RKO (cell line): ENCODE results near the gene URB1.
"Not testable (repeated sequence)": the region's sequence is repeated elsewhere in the genome, so short reads cannot be mapped to it uniquely, and the experiment has no call there.

ENCODE experiments used
- DNase-seq: peaks from one replicate; pipeline ENCODE4 v3.0.0-alpha.2; 2016; ENCODE audit warnings: low spot score

URB1 gene

GRCh38 chr21:32317726-32318125 lies 75.1 kb downstream of the URB1 start:
- DNase-seq = no peak

GRCh38 chr21:32316361-32317215 lies 76.2 kb downstream of the URB1 start:
- DNase-seq = no peak

GRCh38 chr21:32315511-32316281 lies 77.1 kb downstream of the URB1 start:
- DNase-seq = no peak

- no peak for DNase-seq
These were observed 78.0 kb downstream of the URB1 start for GRCh38 chr21:32314806-32315205.

- DNase-seq = no peak
These were observed 79.8 kb downstream of the URB1 start for GRCh38 chr21:32312976-32313375.

GRCh38 chr21:32312326-32312725 lies 80.5 kb downstream of the URB1 start:
- no peak for DNase-seq

- DNase-seq = no peak
These were observed 81.2 kb downstream of the URB1 start for GRCh38 chr21:32311621-32312020.

DNA sequence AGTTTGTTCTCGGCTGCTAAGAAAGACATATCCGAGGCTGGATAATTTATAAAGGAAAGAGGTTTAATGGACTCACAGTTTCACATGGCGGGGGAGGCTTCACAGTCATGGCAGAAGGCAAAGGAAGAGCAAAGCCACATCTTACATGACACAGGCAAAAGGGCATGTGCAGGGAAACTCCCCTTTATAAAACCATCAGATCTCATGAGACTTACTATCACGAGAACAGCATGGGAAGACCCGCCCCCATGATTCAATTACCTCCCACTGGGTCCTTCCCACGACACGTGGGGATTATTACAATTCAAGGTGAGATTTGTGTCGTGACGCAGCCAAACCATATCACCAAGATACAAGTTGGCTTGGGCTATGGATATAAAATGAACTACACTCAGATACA lies 81.8 kb downstream of the URB1 start:
- not testable (repeated sequence) for DNase-seq

DNA sequence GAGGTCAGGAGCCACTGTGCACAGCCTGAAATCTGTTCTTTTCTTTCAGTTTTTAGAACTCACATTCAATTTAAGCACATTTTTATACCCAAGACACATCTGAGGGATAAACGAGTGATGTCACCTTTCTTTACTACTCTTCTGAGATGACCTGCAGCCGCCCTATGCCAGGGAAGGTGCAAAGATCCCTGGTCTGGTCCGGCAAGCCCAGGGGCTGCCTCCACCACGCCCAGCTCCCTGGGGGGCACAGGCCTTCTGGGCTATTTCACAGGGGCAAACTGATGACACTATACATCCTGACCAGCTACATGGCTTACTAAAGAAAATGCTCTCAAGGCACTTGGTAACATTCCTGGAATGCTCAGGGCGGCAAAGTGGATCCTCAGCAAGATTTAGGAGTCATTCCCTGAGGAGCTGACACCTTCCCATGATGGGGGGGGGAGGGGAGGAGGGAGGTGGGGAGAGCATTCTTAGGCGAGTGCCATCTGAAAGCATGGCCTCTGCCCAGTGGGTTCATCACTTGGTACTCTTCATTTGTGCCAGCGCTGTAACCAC lies 82.8 kb downstream of the URB1 start:
- DNase-seq = no peak

DNA sequence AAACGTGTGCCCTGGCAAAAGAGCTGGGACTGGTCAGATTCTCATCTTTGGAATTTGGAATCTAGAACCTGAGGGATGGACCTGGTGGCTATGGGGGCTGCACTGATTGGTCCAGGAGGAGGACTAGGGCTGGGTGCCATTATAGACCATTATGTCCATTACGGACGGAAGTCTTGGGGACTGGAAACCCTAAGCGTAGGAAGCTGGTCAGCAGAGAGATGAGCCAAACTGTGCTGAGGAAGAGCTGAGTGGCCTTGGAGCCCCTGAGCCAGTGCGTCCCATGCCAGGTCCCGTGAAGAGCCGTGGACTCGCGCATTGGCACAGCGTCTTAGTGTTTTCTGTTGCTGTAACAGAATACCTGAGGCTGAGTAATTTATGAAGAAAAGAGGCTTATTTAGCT lies 84.1 kb downstream of the URB1 start:
- no peak for DNase-seq

DNA sequence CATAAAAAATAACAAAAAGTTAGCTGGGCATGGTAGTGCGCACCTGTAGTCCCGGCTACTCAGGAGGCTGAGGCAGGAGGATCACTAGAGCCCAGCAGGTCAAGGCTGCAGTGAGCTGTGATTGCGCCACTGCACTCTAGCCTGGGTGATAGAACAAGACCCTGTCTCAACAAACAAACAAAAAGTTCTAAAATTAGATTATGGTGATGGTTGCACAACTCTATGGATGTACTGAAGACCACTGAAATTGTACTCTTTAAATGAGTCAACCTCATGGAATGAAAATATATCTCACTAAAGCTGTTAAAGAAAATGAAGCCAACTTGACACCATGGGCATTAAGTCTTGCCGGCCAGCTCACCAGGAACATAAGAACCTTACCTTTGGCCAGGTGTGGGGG lies 85.1 kb downstream of the URB1 start:
- no peak for DNase-seq

DNA sequence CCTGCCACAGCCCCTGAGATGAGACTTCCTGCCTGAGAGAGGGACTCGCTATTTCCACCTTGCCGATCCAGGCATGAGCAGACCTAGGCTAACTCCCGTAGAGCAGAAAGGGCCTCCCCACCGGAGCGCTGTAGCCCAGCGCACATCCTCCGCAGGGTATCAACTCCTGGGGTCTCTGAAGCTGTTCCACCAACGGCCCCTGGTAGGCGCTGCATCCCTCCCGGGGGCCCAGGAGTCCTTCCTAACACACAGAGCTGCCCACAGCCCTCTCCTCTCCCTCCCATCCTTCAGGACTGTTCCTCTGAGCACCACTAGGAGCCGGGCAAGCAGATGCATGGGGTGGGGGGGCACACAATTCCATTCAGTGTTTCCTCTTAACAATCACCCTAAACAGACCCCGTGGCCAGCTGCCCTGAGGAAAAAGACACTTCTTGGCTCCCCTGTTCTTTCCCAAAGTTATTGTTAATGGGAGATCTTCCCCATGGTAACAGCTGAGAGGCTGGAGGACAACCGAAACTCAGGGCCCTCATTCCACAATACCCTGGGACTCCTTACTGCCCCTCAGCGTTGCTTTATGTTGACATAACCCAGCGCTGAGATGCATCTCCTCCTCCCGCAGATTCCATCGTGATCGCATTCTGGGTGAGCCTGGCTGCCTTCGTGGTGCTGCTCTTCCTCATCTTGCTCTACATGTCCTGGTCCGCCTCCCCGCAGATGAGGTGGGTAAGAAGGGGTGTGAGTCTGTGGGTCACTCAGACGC lies 86.6 kb downstream of the URB1 start:
- no peak for DNase-seq

DNA sequence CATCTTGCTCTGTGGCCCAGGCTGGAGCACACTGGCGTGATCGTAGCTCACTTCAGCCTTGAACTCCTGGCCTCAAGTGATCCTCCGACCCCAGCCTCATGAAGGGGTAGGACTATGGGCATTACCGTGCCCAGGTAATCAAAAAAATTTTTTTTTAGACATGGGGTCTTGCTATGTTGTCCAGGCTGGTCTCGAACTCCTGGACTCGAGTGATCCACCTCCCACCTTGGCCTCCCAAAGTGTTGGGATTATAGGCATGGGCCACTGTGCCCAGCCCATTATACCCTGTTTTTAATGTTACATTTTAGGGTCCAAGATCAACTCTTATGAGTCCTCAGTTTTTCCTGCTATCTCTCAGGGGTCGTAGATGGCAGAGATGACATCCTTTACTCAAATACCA lies 87.8 kb downstream of the URB1 start:
- no peak for DNase-seq

DNA sequence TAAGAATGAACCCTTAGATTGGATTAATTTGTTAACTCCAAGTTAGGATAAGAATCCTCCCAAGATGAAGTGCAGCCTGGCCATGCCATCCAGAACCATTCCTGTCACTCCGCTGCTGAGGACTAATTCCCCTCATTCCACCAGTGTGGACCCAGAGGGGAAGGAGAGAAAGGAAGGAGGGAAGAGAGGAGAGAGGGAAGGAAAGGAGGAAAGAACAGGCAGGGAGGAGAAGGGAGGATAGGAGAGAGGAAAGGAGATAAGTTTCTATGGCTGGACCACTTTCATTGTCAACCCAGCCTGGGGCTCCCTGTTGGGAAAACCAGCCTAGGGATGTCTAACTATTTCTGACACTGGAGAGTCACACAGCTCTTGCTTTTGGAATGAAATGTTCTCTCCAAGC lies 89.4 kb downstream of the URB1 start:
- DNase-seq = no peak

GRCh38 chr21:32302560-32302959 lies 90.3 kb downstream of the URB1 start:
- no peak for DNase-seq

DNA sequence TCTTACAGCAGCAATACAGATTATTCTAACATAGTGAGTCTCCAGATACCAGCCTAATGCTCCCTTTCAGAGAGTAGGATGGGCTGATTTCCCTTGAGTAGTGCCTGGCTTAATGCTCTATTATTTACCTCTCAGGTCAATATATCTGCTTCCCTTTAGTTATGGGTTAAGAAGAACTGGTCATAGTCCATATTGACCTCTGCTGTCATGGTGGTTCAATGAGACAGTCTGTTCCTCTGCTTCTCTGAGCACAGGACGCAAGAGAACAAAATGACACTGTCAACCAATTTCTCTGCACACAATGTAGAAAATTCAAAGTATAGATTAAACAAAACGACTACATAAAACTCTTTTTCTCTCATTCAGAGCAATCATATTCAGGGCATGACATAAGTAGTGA lies 91.2 kb downstream of the URB1 start:
- no peak for DNase-seq

DNA sequence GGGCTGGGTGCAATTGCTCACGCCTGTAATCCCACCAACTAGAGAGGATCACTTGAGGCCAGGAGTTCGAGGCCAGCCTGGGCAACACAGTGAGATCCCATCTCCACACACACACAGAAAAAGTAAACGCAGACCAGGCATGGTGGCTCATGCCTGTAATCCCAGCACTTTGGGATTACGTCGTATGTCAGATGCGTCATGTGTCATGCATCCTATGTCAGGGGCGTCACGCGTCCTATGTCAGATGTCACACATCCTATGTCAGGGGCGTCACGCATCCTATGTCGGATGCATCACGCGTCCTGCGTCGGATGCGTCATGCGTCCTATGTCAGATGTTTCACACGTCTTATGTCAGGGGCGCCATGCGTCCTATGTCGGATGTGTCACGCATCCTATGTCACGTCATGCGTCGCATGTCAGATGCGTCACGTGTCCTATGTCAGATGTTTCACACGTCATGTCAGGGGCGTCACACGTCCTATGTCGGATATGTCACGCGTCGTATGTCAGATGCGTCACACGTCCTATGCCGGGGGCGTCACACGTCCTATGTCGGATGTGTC lies 92.6 kb downstream of the URB1 start:
- DNase-seq = no peak

DNA sequence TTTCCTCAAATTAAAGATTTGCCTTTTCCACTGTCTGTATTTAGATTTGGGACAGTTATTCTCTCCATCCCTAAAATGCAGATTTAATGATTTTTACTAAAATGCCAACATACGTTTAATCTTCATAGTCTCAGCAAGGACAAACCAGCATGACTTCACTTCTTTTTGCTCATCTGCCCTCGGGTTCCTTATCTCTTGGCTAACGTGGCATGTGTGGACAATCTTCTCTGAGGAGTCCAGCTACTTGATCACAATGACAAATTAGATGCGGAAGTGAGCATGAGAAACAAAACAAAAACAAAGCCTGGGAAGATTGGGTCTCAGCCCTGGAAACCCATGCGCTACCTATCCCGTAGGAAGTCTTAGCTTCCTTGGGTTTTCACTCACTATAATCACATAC lies 93.1 kb downstream of the URB1 start:
- no peak for DNase-seq

DNA sequence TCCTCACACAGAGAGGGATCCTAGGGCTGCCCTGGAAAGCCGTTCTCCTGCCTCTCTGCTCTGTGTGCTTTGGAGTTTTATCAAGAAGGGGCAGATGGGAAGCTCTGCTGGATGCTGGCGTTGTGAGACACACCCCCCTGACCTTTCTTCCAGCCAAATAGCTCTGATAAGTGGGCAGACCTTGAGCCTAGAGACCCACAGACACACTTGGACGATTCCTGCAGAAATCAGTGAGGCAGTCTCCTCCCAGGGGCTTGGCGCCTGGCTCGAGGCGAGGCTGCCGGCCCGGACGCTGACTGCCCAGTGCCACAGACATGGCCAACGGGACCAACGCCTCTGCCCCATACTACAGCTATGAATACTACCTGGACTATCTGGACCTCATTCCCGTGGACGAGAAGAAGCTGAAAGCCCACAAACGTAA lies 94.1 kb downstream of the URB1 start, which contains the start of gene MRAP:
MRAP (plus strand) TSS at position 198 of the 424 bp plus-strand sequence; CDS start at position 315, 117 bp downstream.
- no peak for DNase-seq

DNA sequence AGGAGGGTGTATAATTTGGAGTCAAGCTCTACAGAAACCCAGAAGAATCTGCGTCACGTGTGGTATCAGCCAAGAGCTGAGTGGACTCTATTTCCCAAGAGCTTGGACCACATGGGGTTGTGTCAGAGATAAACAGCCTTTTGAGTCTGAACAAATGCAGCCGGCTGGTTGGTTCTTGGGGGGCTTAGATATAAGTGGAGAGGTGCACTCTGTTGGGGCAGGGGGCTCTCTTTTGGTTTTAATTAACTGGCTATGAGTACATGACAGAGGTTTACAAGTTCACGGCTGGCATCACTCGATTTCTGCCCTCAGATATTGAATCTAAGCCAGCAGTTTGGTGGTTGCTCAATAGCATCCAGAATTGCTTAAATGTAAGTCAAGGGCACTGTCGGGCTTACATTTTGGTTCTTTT lies 94.7 kb downstream of the URB1 start:
- DNase-seq = no peak

DNA sequence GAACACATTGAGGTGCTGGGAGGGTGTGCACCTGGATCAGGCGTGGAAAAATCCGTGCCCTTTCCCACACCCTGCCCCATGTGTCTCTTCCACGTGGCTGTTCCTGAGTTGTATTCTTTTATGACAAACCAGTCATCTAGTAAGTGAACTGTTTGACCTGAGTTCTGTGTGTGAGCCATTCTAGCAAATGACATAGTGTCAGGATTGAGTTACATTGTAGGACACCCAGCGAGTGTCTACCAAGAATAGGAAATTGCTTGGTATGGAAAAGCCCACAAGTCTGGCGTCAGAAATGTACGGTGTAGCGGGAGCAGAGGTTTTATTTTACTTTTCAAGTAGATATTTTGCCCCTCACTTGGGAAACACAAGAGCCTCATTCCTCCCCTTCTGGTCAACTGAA lies 95.4 kb downstream of the URB1 start:
- DNase-seq = no peak

GRCh38 chr21:32285476-32285875 lies 107.3 kb downstream of the URB1 start:
- DNase-seq = no peak
